ENCODE results near the gene RASA3. TPM values are rescaled to one million over a fixed set of nuclear protein-coding genes. Genes with fewer than 3 reads are reported as not detected.

The RASA3 gene
- total RNA-seq, 1 experiment from 2014 or later, result 18.6 TPM

DNA sequence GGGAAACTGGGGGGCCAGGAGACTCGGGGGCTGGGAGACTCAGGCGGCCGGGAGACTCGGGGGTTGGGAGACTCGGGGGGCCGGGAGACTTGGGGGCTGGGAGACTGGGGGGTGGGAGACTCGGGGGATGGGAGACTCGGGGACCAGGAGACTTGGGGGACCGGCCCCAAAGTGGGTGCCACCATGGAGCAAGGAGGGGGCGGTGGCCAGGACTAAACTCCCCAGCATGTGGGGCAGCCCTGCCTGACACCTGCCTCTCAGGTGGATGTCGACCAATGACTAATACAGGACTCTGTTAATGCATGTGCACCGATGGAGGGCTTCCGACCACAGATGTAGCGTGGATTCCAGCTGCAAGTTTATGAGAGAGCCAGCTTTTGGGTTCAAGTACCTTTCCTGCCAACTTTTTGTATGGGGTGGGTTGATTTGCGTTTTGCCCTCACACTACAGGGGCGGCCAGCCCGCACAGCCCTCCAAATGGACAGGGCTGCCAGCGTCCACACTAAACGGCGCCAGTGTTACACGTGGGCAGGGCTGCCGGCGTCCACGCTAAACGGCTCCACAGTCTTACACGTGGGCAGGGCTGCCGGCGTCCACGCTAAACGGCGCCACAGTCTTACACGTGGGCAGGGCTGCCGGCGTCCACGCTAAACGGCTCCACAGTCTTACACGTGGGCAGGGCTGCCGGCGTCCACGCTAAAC is 62.2 kb downstream of the RASA3 start:
- H3K9me2 ChIP-seq (ENCODE audit: insufficient read depth), result no peaks in the 10 kb centered on the region
- no peaks in the 10 kb centered on the region for H4K20me1 ChIP-seq (ENCODE audit: insufficient read depth)
- H3K36me3 ChIP-seq (ENCODE audit: control insufficient read depth in 1 of 2, insufficient read depth in 2 of 2, low read length in 2 of 2), result 0 out of 4 replicates have a peak, but pooled peaks cover 0 to 3% of the 10 kb centered on the region in 2 experiments
- DNase-seq (ENCODE audit: low read depth, low spot score) (no peak), ATAC-seq (no peak)
- no peaks in the 10 kb centered on the region for H3K9me3 ChIP-seq (ENCODE audit: control insufficient read depth in 1 of 2, insufficient read depth in 1 of 2, low read depth in 1 of 2, low read length in 2 of 2)
- H3K4me1 ChIP-seq (ENCODE audit: control insufficient read depth in 1 of 2, insufficient read depth in 2 of 2, low read length in 2 of 2), result peaks cover 13 to 20% of the 10 kb centered on the region in 2 experiments
- no peaks in the 10 kb centered on the region for H3K27me3 ChIP-seq (ENCODE audit: insufficient read depth, low read length)
- no peak overlapping the region for H2AFZ ChIP-seq (ENCODE audit: low read depth, low read length, poor library complexity, severe bottlenecking)
- H3K27ac ChIP-seq (ENCODE audit: low read depth, low read length), result no peak overlapping the region; the same call in 1 of the 2 replicates
- H3K4me3 ChIP-seq (replicated peaks in 1 of 2; ENCODE audit: low read depth in 1 of 2, low read length in 2 of 2), result no peak overlapping the region
- CTCF ChIA-PET, result no interaction called here
- no peak overlapping the region for H3K4me2 ChIP-seq (ENCODE audit: low read length)
- RAD21 ChIA-PET (ENCODE audit: low non-redundant PET in 1 of 2, low total read pairs in 2 of 2, uncharacterized antibody in 2 of 2, unreplicated experiment in 2 of 2), result interaction anchor here in 1 of 2 experiments (0.6 kb wide), 1 partner anchor 26 kb away, joined by 3 read pairs; no protein-coding TSS in a partner anchor
- no peak overlapping the region for H3K9ac ChIP-seq (ENCODE audit: low read length)
- BruUV-seq (replicated peaks), result no TSS peak
- TF ChIP-seq POLR2AphosphoS5 (IDR thresholded peaks at IDR 0.05; ENCODE audit: low read depth, low read length), result no peak
- TF ChIP-seq RAD21 (IDR thresholded peaks at IDR 0.05; ENCODE audit: low read depth), result no peak
- no peak for TF ChIP-seq SRF (IDR thresholded peaks at IDR 0.05; ENCODE audit: low read depth)
- no peak for TF ChIP-seq CEBPB (IDR thresholded peaks at IDR 0.05; ENCODE audit: low read depth)
- TF ChIP-seq, protein P1, sequence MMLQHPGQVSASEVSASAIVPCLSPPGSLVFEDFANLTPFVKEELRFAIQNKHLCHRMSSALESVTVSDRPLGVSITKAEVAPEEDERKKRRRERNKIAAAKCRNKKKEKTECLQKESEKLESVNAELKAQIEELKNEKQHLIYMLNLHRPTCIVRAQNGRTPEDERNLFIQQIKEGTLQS (IDR thresholded peaks at IDR 0.05), result no peak
- no peak for TF ChIP-seq SIN3A (IDR thresholded peaks at IDR 0.05; ENCODE audit: low read depth)
- TF ChIP-seq ELF1 (IDR thresholded peaks at IDR 0.05; ENCODE audit: borderline replicate concordance, low read depth), result no peak
- TF ChIP-seq CBX3 (IDR thresholded peaks at IDR 0.05; ENCODE audit: low read depth), result no peak
- TF ChIP-seq JUND (IDR thresholded peaks at IDR 0.05), result no peak
- no peak for TF ChIP-seq EZH2phosphoT487 (IDR thresholded peaks at IDR 0.05; ENCODE audit: borderline replicate concordance)
- no peak for TF ChIP-seq ZNF274 (IDR thresholded peaks at IDR 0.05; ENCODE audit: low read depth, low read length)
- no peak for TF ChIP-seq EGR1 (IDR thresholded peaks at IDR 0.05; ENCODE audit: low read depth)
- no peak for TF ChIP-seq ZFX (IDR thresholded peaks at IDR 0.05)
- TF ChIP-seq POLR2A (IDR thresholded peaks at IDR 0.05; ENCODE audit: borderline replicate concordance, extremely low read depth, insufficient read depth, insufficient read length), result no peak
- TF ChIP-seq YY1 (IDR thresholded peaks at IDR 0.05; ENCODE audit: extremely low read depth, insufficient replicate concordance, low read depth, low read length), result no peak
- no peak for TF ChIP-seq ZBTB33 (IDR thresholded peaks at IDR 0.05; ENCODE audit: extremely low read depth, insufficient replicate concordance, low read length)
- TF ChIP-seq EZH2 (IDR thresholded peaks at IDR 0.05), result no peak
- TF ChIP-seq FOSL1 (IDR thresholded peaks at IDR 0.05; ENCODE audit: low read depth), result no peak
- intact Hi-C loops (cut with micrococcal nuclease), result no loop called here
- POLR2A ChIA-PET, result no interaction called here
- peaks cover 16% of the 10 kb centered on the region; the same call in 1 of the 2 replicates for H3K79me2 ChIP-seq (ENCODE audit: insufficient read depth, low read length)

All from HCT116 (cell line).